Measurements from ENCODE around the gene CPPED1. TPM values are rescaled to one million over a fixed set of nuclear protein-coding genes. Genes with fewer than 3 reads are reported as not detected.

CPPED1 gene, protein sequence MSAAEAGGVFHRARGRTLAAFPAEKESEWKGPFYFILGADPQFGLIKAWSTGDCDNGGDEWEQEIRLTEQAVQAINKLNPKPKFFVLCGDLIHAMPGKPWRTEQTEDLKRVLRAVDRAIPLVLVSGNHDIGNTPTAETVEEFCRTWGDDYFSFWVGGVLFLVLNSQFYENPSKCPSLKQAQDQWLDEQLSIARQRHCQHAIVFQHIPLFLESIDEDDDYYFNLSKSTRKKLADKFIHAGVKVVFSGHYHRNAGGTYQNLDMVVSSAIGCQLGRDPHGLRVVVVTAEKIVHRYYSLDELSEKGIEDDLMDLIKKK
- total RNA-seq = 10 to 100 TPM; 19.4 to 26.6 TPM
- 10 to 100 TPM; 10.4 to 29.1 TPM for polyA plus RNA-seq

GRCh38 chr16:12803203-12804093 is at the start of gene CPPED1:
CPPED1 (minus strand) TSS chr16:12803887; CDS start chr16:12803776, 111 bp downstream.
- peak within 1 kb of the TSS; percentile 59 to 76 for H3K9ac ChIP-seq (ENCODE audit: low read depth in 1 of 2, low read length in 2 of 2)
- no peaks in the 10 kb centered on the region for H3K9me3 ChIP-seq (ENCODE audit: control insufficient read depth in 4 of 4, low read length in 3 of 4)
- peak within 1 kb of the TSS; percentile 72 to 85 for H3K27ac ChIP-seq (ENCODE audit: low read depth in 1 of 2, low read length in 2 of 2)
- TF ChIP-seq ATF3 (IDR thresholded peaks at IDR 0.05) (no peak), FOXA1 (IDR thresholded peaks at IDR 0.05) (peak; percentile 79), GABPA (IDR thresholded peaks at IDR 0.05 in 1 of 2, conservative IDR thresholded peaks at IDR 0.05 in 1 of 2) (peak; percentile 71 to 86), EGR1 (IDR thresholded peaks at IDR 0.05; ENCODE audit: low read depth in 2 of 2) (peak; percentile 97 to 100), TAF1 (conservative IDR thresholded peaks at IDR 0.05) (peak; percentile 60), HNF4G (IDR thresholded peaks at IDR 0.05) (peak; percentile 51), HNF4A (conservative IDR thresholded peaks at IDR 0.05) (peak; percentile 74 to 90), YY1 (IDR thresholded peaks at IDR 0.05) (peak; percentile 98), JUND (IDR thresholded peaks at IDR 0.05) (peak; percentile 25 to 32), RAD21 (IDR thresholded peaks at IDR 0.05) (peak; percentile 53 to 56), CTCF (IDR thresholded peaks at IDR 0.05; ENCODE audit: low read depth, low read length, missing input control) (no peak), SP1 (IDR thresholded peaks at IDR 0.05) (peak; percentile 71), RXRA (IDR thresholded peaks at IDR 0.05) (peak; percentile 46 to 73), NR2F2 (IDR thresholded peaks at IDR 0.05) (peak; percentile 78), FOXA2 (IDR thresholded peaks at IDR 0.05) (no peak)
- TF ChIP-seq, protein P1, sequence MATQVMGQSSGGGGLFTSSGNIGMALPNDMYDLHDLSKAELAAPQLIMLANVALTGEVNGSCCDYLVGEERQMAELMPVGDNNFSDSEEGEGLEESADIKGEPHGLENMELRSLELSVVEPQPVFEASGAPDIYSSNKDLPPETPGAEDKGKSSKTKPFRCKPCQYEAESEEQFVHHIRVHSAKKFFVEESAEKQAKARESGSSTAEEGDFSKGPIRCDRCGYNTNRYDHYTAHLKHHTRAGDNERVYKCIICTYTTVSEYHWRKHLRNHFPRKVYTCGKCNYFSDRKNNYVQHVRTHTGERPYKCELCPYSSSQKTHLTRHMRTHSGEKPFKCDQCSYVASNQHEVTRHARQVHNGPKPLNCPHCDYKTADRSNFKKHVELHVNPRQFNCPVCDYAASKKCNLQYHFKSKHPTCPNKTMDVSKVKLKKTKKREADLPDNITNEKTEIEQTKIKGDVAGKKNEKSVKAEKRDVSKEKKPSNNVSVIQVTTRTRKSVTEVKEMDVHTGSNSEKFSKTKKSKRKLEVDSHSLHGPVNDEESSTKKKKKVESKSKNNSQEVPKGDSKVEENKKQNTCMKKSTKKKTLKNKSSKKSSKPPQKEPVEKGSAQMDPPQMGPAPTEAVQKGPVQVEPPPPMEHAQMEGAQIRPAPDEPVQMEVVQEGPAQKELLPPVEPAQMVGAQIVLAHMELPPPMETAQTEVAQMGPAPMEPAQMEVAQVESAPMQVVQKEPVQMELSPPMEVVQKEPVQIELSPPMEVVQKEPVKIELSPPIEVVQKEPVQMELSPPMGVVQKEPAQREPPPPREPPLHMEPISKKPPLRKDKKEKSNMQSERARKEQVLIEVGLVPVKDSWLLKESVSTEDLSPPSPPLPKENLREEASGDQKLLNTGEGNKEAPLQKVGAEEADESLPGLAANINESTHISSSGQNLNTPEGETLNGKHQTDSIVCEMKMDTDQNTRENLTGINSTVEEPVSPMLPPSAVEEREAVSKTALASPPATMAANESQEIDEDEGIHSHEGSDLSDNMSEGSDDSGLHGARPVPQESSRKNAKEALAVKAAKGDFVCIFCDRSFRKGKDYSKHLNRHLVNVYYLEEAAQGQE (IDR thresholded peaks at IDR 0.05) = peak; percentile 91
- TF ChIP-seq, protein P2, sequence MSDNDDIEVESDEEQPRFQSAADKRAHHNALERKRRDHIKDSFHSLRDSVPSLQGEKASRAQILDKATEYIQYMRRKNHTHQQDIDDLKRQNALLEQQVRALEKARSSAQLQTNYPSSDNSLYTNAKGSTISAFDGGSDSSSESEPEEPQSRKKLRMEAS (IDR thresholded peaks at IDR 0.05) = peak; percentile 71
- TF ChIP-seq, protein P3, sequence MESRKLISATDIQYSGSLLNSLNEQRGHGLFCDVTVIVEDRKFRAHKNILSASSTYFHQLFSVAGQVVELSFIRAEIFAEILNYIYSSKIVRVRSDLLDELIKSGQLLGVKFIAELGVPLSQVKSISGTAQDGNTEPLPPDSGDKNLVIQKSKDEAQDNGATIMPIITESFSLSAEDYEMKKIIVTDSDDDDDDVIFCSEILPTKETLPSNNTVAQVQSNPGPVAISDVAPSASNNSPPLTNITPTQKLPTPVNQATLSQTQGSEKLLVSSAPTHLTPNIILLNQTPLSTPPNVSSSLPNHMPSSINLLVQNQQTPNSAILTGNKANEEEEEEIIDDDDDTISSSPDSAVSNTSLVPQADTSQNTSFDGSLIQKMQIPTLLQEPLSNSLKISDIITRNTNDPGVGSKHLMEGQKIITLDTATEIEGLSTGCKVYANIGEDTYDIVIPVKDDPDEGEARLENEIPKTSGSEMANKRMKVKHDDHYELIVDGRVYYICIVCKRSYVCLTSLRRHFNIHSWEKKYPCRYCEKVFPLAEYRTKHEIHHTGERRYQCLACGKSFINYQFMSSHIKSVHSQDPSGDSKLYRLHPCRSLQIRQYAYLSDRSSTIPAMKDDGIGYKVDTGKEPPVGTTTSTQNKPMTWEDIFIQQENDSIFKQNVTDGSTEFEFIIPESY (IDR thresholded peaks at IDR 0.05) = peak; percentile 80
- WGBS = 3% methylated on average over 56 of the region's 56 CpGs
- peak within 1 kb of the TSS; percentile 51 to 94 (median 66) for H3K4me3 ChIP-seq (ENCODE audit: low read depth in 1 of 3, low read length in 3 of 3)
- no peaks in the 10 kb centered on the region for H3K36me3 ChIP-seq (ENCODE audit: control insufficient read depth in 4 of 4, insufficient read depth in 3 of 4, low read depth in 1 of 4, low read length in 3 of 4)
- peaks cover 2 to 38% (median 20%) of the 10 kb centered on the region in 4 donors for H3K4me1 ChIP-seq (ENCODE audit: control insufficient read depth in 4 of 4, insufficient read depth in 4 of 4, low read length in 3 of 4)
- H3K27me3 ChIP-seq (ENCODE audit: control insufficient read depth in 4 of 4, insufficient read depth in 4 of 4, low read length in 3 of 4) = no peaks in the 10 kb centered on the region
- peak; percentile 91 for DNase-seq (ENCODE audit: low spot score)
